ENCODE measurements around the gene TOLLIP. TPM values are rescaled to one million over a fixed set of nuclear protein-coding genes. Genes with fewer than 3 reads are reported as not detected.

The TOLLIP gene
- total RNA-seq: 23.1 and 25.8 TPM in 2 replicates

GRCh38 chr11:1309498-1310317, at the start of gene TOLLIP:
TOLLIP (minus strand) TSS chr11:1309632; CDS start chr11:1309498, 134 bp downstream.

Small RNAs within 50 kb of the gene (small RNA-seq; reads per million reads assigned to genes)
- gene MIR6744: not detected

Other genes with a start within 250 kb of the TOLLIP start
- gene MUC2, start 234.8 kb downstream of the TOLLIP start, total RNA-seq: not detected in 2 replicates
- gene MUC5AC, start 151.7 kb downstream of the TOLLIP start, total RNA-seq: not detected in 2 replicates
- not detected in 2 replicates for gene MUC5B, start 86.6 kb downstream of the TOLLIP start, total RNA-seq
- under 0.01 TPM in 1 of 2 replicates, not detected in the other for gene BRSK2, start 80.3 kb upstream of the TOLLIP start, total RNA-seq
- gene MOB2, start 177.1 kb upstream of the TOLLIP start, total RNA-seq: 17.4 and 23.1 TPM in 2 replicates